ENCODE measurements around the gene MYEOV. TPM values are rescaled to one million over a fixed set of nuclear protein-coding genes. Genes with fewer than 3 reads are reported as not detected.

MYEOV gene
- total RNA-seq, 4 donors from 2014 or later: not detected

DNA sequence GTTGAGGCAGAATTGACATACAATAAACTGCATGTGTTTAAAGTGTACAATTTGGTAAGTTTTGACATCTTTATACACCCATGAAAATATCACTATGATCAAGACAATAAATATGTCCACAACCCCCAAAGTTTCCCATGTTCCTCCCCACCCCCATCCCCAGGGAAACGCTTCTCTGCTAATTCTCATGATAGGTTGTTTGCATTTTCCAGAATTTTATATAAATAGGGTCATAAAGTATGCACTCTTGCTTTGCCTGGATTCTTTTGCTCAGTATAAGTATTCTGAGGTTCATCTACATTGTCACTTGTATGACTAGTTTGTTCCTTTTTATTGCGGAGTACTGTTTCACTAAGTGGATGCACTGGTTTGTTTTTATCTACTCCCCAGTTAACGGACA, 35.6 kb downstream of the MYEOV start:
- H3K27me3 ChIP-seq: no peaks in the 10 kb centered on the region
- no peak overlapping the region for H3K27ac ChIP-seq
- H3K4me3 ChIP-seq: no peak overlapping the region
- TF ChIP-seq, protein P1, sequence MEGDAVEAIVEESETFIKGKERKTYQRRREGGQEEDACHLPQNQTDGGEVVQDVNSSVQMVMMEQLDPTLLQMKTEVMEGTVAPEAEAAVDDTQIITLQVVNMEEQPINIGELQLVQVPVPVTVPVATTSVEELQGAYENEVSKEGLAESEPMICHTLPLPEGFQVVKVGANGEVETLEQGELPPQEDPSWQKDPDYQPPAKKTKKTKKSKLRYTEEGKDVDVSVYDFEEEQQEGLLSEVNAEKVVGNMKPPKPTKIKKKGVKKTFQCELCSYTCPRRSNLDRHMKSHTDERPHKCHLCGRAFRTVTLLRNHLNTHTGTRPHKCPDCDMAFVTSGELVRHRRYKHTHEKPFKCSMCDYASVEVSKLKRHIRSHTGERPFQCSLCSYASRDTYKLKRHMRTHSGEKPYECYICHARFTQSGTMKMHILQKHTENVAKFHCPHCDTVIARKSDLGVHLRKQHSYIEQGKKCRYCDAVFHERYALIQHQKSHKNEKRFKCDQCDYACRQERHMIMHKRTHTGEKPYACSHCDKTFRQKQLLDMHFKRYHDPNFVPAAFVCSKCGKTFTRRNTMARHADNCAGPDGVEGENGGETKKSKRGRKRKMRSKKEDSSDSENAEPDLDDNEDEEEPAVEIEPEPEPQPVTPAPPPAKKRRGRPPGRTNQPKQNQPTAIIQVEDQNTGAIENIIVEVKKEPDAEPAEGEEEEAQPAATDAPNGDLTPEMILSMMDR (IDR thresholded peaks at IDR 0.05): no peak
- TF ChIP-seq POLR2AphosphoS5 (IDR thresholded peaks at IDR 0.05): no peak
- TF ChIP-seq POLR2A (IDR thresholded peaks at IDR 0.05): no peak
- TF ChIP-seq EP300 (IDR thresholded peaks at IDR 0.05): no peak
- no peaks in the 10 kb centered on the region for H3K4me1 ChIP-seq
- WGBS, 2 donors (ENCODE audit: low coverage in 1 of 2): 72 to 86% methylated on average over 3 of the region's 3 CpGs
- no peak for ATAC-seq
- H3K9me3 ChIP-seq: no peaks in the 10 kb centered on the region
- H3K36me3 ChIP-seq: no peaks in the 10 kb centered on the region

DNA sequence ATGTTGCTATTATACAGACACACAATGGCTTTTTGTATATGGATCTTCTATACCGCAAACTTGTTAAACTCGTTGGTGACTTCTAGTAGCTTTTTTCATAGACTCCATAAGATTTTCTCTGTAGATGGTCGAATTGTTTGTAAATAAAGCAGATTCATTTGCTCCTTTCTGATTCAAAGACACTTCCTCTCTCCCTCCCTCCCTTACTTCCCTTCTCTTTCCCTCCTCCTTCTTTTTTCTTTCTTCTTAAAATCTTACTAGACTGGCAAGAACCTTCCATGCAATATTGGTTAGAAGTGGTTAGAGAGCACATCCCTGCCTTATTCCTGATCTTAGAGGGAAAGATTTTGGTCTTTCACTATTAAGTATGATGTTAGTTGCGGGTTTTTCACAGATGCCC, 36.4 kb downstream of the MYEOV start:
- WGBS, 2 donors (ENCODE audit: low coverage in 1 of 2): 66 to 76% methylated on average over 4 of the region's 4 CpGs
- Histone ChIP-seq H3K27me3 (no peaks in the 10 kb centered on the region), H3K4me3 (no peak overlapping the region), H3K27ac (no peak overlapping the region), H3K9me3 (no peaks in the 10 kb centered on the region), H3K36me3 (no peaks in the 10 kb centered on the region), H3K4me1 (no peaks in the 10 kb centered on the region)
- no peak for ATAC-seq
- TF ChIP-seq, protein P1 (IDR thresholded peaks at IDR 0.05): no peak
- TF ChIP-seq POLR2A (IDR thresholded peaks at IDR 0.05) (no peak), POLR2AphosphoS5 (IDR thresholded peaks at IDR 0.05) (no peak), EP300 (IDR thresholded peaks at IDR 0.05) (no peak)

DNA sequence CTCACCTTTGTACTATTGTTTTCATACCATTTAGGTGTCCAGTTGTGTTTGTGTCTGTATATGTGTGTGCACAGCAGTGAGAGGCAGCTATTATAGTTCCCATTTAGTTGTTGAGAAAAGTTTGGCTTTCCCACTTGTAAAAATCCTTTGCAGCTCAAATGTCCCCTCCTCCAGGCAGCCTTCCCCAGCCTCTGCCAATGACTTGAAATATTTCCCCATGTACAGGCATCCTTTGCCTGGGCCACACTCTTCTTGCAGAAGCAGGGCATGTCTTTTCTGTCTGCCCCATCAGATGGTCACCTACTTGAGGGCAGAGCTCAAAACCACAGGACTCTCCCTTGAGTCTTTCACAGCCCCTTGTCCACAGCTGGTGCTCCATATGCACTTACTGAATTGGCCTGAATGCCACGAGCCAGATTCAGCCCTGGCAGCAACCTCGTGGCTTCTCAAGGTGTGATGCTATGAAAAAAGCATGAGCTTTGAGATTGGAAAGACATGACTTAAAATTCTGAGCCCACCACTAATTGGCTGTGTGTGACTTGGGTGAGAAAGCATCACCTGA, 39.3 kb downstream of the MYEOV start:
- no peaks in the 10 kb centered on the region for H3K27me3 ChIP-seq
- TF ChIP-seq POLR2AphosphoS5 (IDR thresholded peaks at IDR 0.05): no peak
- TF ChIP-seq, protein P1 (IDR thresholded peaks at IDR 0.05): no peak
- TF ChIP-seq POLR2A (IDR thresholded peaks at IDR 0.05): no peak
- no peak for TF ChIP-seq EP300 (IDR thresholded peaks at IDR 0.05)
- no peaks in the 10 kb centered on the region for H3K36me3 ChIP-seq
- ATAC-seq: no peak
- no peaks in the 10 kb centered on the region for H3K9me3 ChIP-seq
- H3K4me3 ChIP-seq: no peak overlapping the region
- WGBS, 2 donors (ENCODE audit: low coverage in 1 of 2): 90% methylated on average over 2 of the region's 2 CpGs; no CpG with 5 or more reads in 1 of the 2 donors
- no peaks in the 10 kb centered on the region for H3K4me1 ChIP-seq
- no peak overlapping the region for H3K27ac ChIP-seq

DNA sequence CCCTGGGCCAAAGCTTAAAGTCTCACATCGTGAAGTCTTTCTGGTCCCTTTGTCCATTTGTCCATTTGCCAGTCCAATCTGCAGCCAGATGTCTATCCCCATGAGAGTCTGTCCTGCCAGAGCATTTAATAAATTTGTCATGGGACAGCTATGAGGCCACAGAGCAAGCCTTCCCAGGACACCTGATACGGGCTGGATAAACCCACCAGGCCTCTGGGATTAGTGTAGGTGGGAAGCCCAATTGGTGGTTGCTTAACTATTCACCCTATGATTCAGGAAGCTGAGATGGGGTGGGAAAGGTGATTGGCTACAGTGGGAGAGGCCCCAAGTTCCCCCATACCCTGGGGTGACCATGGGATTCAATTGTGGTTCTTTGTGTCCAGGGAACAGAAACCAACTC, 39.9 kb downstream of the MYEOV start:
- Histone ChIP-seq H3K4me1 (no peaks in the 10 kb centered on the region), H3K27ac (no peak overlapping the region), H3K9me3 (no peaks in the 10 kb centered on the region), H3K27me3 (no peaks in the 10 kb centered on the region), H3K36me3 (no peaks in the 10 kb centered on the region), H3K4me3 (no peak overlapping the region)
- no peak for TF ChIP-seq POLR2AphosphoS5 (IDR thresholded peaks at IDR 0.05)
- TF ChIP-seq POLR2A (IDR thresholded peaks at IDR 0.05): no peak
- TF ChIP-seq, protein P1 (IDR thresholded peaks at IDR 0.05): no peak
- TF ChIP-seq EP300 (IDR thresholded peaks at IDR 0.05): no peak
- 100% methylated on average over 1 of the region's 2 CpGs; no CpG with 5 or more reads in 1 of the 2 donors for WGBS, 2 donors (ENCODE audit: low coverage in 1 of 2)
- no peak for ATAC-seq

DNA sequence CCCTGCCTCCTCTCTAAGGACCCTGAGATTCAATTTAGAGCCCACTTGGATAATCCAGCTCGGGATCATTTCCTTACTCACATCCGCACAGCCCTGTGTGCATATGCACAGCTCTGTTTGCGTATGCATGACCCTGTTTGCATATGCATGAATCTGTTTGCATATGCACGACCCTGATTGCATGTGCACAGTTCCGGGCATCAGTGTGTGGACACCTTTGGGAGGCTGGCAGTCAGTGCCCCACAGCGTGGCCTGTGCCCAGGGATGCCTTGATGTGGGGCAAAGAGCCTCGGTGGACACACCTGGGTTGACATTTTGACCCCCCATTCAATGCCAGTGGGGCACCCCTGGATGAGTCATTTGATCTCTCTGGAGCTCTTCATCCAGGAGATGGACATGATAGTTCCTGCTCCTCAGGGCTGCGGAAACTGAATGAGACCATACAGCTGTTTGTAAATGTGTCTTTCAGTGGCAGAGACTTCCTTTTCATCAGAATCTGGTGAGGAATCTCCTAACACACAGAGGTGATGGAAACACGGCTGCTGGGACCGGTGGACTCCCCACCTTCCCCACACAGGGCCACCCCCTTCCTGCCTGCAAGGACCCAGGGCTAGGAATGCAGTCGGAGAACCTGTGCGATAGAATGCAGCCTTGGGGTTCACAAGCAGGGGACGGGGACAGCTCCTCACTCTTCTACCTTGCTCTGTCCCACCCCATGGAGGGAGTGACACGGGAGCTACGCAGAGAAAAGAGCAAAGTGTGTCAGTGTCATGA, 41.2 kb downstream of the MYEOV start:
- Histone ChIP-seq H3K36me3 (no peaks in the 10 kb centered on the region), H3K4me1 (no peaks in the 10 kb centered on the region), H3K4me3 (no peak overlapping the region), H3K9me3 (no peaks in the 10 kb centered on the region), H3K27me3 (no peaks in the 10 kb centered on the region), H3K27ac (no peak overlapping the region)
- 84 to 100% methylated on average over 1 to 3 of the region's 15 CpGs for WGBS, 2 donors (ENCODE audit: low coverage in 1 of 2)
- TF ChIP-seq, protein P1 (IDR thresholded peaks at IDR 0.05): no peak
- TF ChIP-seq EP300 (IDR thresholded peaks at IDR 0.05): no peak
- no peak for TF ChIP-seq POLR2AphosphoS5 (IDR thresholded peaks at IDR 0.05)
- no peak for TF ChIP-seq POLR2A (IDR thresholded peaks at IDR 0.05)
- ATAC-seq: no peak
